ENCODE measurements around the gene TGIF1.
"Not testable (repeated sequence)": the region's sequence is repeated elsewhere in the genome, so short reads cannot be mapped to it uniquely, and the experiment has no call there.

The TGIF1 gene

GRCh38 chr18:3457261-3457724 is 7.3 kb downstream of the TGIF1 start:
- no peak for DNase-seq

- DNase-seq = peak; percentile 64
These were observed 8.4 kb downstream of the TGIF1 start for GRCh38 chr18:3458378-3458777.

GRCh38 chr18:3458952-3459853 is 9.2 kb downstream of the TGIF1 start:
- peak; percentile 41 for DNase-seq

GRCh38 chr18:3460823-3461398 is 10.9 kb downstream of the TGIF1 start:
- no peak for DNase-seq

- DNase-seq = no peak
These were observed 11.7 kb downstream of the TGIF1 start for GRCh38 chr18:3461704-3462103.

- no peak for DNase-seq
These were observed 13.1 kb downstream of the TGIF1 start for GRCh38 chr18:3463051-3463450.

- DNase-seq = no peak
These were observed 16.1 kb downstream of the TGIF1 start for GRCh38 chr18:3466045-3466444.

GRCh38 chr18:3466872-3467271 is 16.9 kb downstream of the TGIF1 start:
- DNase-seq = peak; percentile 28

GRCh38 chr18:3468066-3468705 is 18.2 kb downstream of the TGIF1 start:
- DNase-seq = no peak

GRCh38 chr18:3468833-3469232 is 18.9 kb downstream of the TGIF1 start:
- no peak for DNase-seq

- DNase-seq = no peak
These were observed 21.2 kb downstream of the TGIF1 start for GRCh38 chr18:3471141-3471648.

GRCh38 chr18:3472121-3472520 is 22.1 kb downstream of the TGIF1 start:
- DNase-seq = not testable (repeated sequence)

GRCh38 chr18:3472681-3473544 is 22.9 kb downstream of the TGIF1 start:
- no peak for DNase-seq

GRCh38 chr18:3478262-3478978 is 28.4 kb downstream of the TGIF1 start:
- DNase-seq = no peak

GRCh38 chr18:3479978-3480509 is 30.1 kb downstream of the TGIF1 start:
- DNase-seq = no peak

GRCh38 chr18:3480827-3481573 is 31.0 kb downstream of the TGIF1 start:
- DNase-seq = no peak

- DNase-seq = peak; percentile 40
These were observed 31.8 kb downstream of the TGIF1 start for GRCh38 chr18:3481696-3482210.

- DNase-seq = no peak
These were observed 32.3 kb downstream of the TGIF1 start for GRCh38 chr18:3482258-3482657.

GRCh38 chr18:3485153-3486149 is 35.5 kb downstream of the TGIF1 start:
- no peak for DNase-seq

Data from CD4-positive, alpha-beta T cell treated with Interleukin-17A for 1 hour (primary cell).